ENCODE results near the gene EMILIN3. TPM values are rescaled to one million over a fixed set of nuclear protein-coding genes. Genes with fewer than 3 reads are reported as not detected.

EMILIN3 gene
- total and polyA plus RNA-seq, 2 experiments from 2014 or later: 2.8 to 9.5 TPM

DNA sequence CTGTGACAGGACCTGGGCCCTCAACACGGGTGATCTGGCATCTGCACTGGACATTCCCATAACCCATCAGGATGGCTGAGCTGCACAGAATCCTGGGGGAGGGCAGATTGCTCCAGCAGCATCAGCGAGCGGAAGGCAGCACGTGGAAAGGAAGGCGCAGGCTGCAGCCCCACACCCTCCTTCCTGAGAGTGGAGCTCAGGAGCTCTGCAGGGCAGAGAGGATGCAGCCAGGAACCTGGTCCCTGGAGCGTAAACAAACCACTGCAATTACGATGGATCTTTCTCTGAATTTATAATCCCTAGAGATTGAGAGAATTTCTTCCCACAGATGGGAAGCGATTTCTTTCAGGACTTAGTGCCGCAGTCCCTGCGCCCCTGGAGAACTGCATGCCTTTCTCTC, 39.7 kb upstream of the EMILIN3 start:
- no peak overlapping the region for H3K27ac ChIP-seq
- no peaks in the 10 kb centered on the region for H3K9me3 ChIP-seq (ENCODE audit: low read depth)
- no peak overlapping the region for H3K4me3 ChIP-seq
- no peak overlapping the region for H2AFZ ChIP-seq
- H3K9me2 ChIP-seq (replicated peaks; ENCODE audit: insufficient read depth): no peaks in the 10 kb centered on the region
- WGBS (ENCODE audit: low lambda C conversion rate, missing lambda C conversion rate): 72% methylated on average over 10 of the region's 10 CpGs
- H3K4me1 ChIP-seq (ENCODE audit: insufficient read depth): no peaks in the 10 kb centered on the region
- no peaks in the 10 kb centered on the region for H3K79me2 ChIP-seq
- H3K36me3 ChIP-seq (replicated peaks; ENCODE audit: insufficient read depth, low read depth): no peaks in the 10 kb centered on the region
- H3K27me3 ChIP-seq: no peaks in the 10 kb centered on the region
- no peak for TF ChIP-seq CTCF (IDR thresholded peaks at IDR 0.05; ENCODE audit: poor library complexity)
- no peak for TF ChIP-seq EZH2phosphoT487 (IDR thresholded peaks at IDR 0.05; ENCODE audit: low read depth, severe bottlenecking, unreplicated experiment)
- no peak for TF ChIP-seq EZH2 (IDR thresholded peaks at IDR 0.05; ENCODE audit: borderline replicate concordance)
- DNase-seq (ENCODE audit: low spot score): no peak
- H3K4me2 ChIP-seq: no peak overlapping the region
- no peaks in the 10 kb centered on the region for H4K20me1 ChIP-seq (ENCODE audit: insufficient read depth, poor library complexity, severe bottlenecking)

DNA sequence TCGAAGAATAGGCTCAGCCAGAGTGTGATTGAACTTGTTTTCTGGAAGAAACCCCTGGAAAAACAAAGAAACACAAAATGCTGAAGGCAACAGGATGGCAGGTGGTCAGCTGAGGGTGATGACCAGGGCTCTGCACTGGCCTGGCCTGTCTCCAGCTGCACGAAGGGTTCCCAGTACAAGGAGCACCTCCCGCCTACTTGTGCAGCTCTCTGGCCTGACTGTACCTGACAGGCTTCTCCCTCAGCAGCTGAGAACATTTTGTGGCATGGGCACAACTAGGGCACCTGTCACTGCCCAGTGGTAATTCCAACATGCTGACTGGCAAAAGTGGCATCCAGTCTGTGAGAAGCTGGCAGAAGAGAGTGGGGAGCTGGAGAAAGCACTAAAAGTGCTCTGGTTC, 38.8 kb upstream of the EMILIN3 start:
- Histone ChIP-seq H3K27ac (no peak overlapping the region), H3K9me2 (replicated peaks; ENCODE audit: insufficient read depth) (no peaks in the 10 kb centered on the region), H3K36me3 (replicated peaks; ENCODE audit: insufficient read depth, low read depth) (no peaks in the 10 kb centered on the region), H2AFZ (no peak overlapping the region), H3K4me2 (no peak overlapping the region), H3K4me3 (no peak overlapping the region), H3K27me3 (no peaks in the 10 kb centered on the region), H3K79me2 (no peaks in the 10 kb centered on the region), H3K9me3 (ENCODE audit: low read depth) (no peaks in the 10 kb centered on the region), H4K20me1 (ENCODE audit: insufficient read depth, poor library complexity, severe bottlenecking) (no peaks in the 10 kb centered on the region), H3K4me1 (ENCODE audit: insufficient read depth) (no peaks in the 10 kb centered on the region)
- DNase-seq (ENCODE audit: low spot score): no peak
- TF ChIP-seq EZH2 (IDR thresholded peaks at IDR 0.05; ENCODE audit: borderline replicate concordance) (no peak), EZH2phosphoT487 (IDR thresholded peaks at IDR 0.05; ENCODE audit: low read depth, severe bottlenecking, unreplicated experiment) (no peak), CTCF (IDR thresholded peaks at IDR 0.05; ENCODE audit: poor library complexity) (no peak)
- WGBS (ENCODE audit: low lambda C conversion rate, missing lambda C conversion rate): 98% methylated on average over 3 of the region's 3 CpGs

GRCh38 chr20:41403604-41404003, 37.0 kb upstream of the EMILIN3 start:
- H3K27ac ChIP-seq: no peak overlapping the region
- no peak for DNase-seq (ENCODE audit: low spot score)
- H3K4me2 ChIP-seq: no peak overlapping the region
- WGBS (ENCODE audit: low lambda C conversion rate, missing lambda C conversion rate): 95% methylated on average over 12 of the region's 12 CpGs
- H3K4me3 ChIP-seq: no peak overlapping the region
- H3K36me3 ChIP-seq (replicated peaks; ENCODE audit: insufficient read depth, low read depth): no peaks in the 10 kb centered on the region
- no peaks in the 10 kb centered on the region for H3K9me3 ChIP-seq (ENCODE audit: low read depth)
- H3K79me2 ChIP-seq: no peaks in the 10 kb centered on the region
- H2AFZ ChIP-seq: no peak overlapping the region
- no peak for TF ChIP-seq EZH2 (IDR thresholded peaks at IDR 0.05; ENCODE audit: borderline replicate concordance)
- TF ChIP-seq CTCF (IDR thresholded peaks at IDR 0.05; ENCODE audit: poor library complexity): no peak
- no peak for TF ChIP-seq EZH2phosphoT487 (IDR thresholded peaks at IDR 0.05; ENCODE audit: low read depth, severe bottlenecking, unreplicated experiment)
- no peaks in the 10 kb centered on the region for H3K4me1 ChIP-seq (ENCODE audit: insufficient read depth)
- H3K9me2 ChIP-seq (replicated peaks; ENCODE audit: insufficient read depth): no peaks in the 10 kb centered on the region
- H4K20me1 ChIP-seq (ENCODE audit: insufficient read depth, poor library complexity, severe bottlenecking): no peaks in the 10 kb centered on the region
- H3K27me3 ChIP-seq: no peaks in the 10 kb centered on the region

DNA sequence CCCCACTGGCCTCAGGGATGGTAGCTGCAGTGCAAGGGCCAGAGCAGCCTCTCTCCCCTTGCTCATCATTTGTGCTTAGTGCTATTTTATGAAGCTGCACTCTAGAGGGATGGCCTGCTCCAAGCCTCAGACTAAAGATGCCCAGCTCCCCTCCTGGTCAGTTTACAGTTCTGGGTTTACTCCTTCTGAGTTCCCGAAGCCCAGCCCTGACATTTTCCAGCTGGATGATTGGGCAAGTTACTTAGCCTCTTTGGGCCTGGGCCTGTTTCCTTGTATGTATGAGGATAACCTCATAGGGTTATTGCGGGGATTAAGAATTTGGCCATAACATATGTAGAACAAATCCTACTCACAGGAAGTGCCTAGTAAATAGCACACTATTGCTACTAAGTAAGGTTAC, 31.8 kb upstream of the EMILIN3 start:
- no peak for TF ChIP-seq EZH2phosphoT487 (IDR thresholded peaks at IDR 0.05; ENCODE audit: low read depth, severe bottlenecking, unreplicated experiment)
- no peak for TF ChIP-seq EZH2 (IDR thresholded peaks at IDR 0.05; ENCODE audit: borderline replicate concordance)
- TF ChIP-seq CTCF (IDR thresholded peaks at IDR 0.05; ENCODE audit: poor library complexity): no peak
- no peak overlapping the region for H3K27ac ChIP-seq
- no peak overlapping the region for H3K4me3 ChIP-seq
- no peaks in the 10 kb centered on the region for H3K27me3 ChIP-seq
- H3K79me2 ChIP-seq: no peaks in the 10 kb centered on the region
- H2AFZ ChIP-seq: no peak overlapping the region
- H3K36me3 ChIP-seq (replicated peaks; ENCODE audit: insufficient read depth, low read depth): no peaks in the 10 kb centered on the region
- no peaks in the 10 kb centered on the region for H4K20me1 ChIP-seq (ENCODE audit: insufficient read depth, poor library complexity, severe bottlenecking)
- no peaks in the 10 kb centered on the region for H3K9me3 ChIP-seq (ENCODE audit: low read depth)
- peak; percentile 57 for DNase-seq (ENCODE audit: low spot score)
- H3K9me2 ChIP-seq (replicated peaks; ENCODE audit: insufficient read depth): no peaks in the 10 kb centered on the region
- H3K4me2 ChIP-seq: no peak overlapping the region
- H3K4me1 ChIP-seq (ENCODE audit: insufficient read depth): no peaks in the 10 kb centered on the region
- 59% methylated on average over 2 of the region's 2 CpGs for WGBS (ENCODE audit: low lambda C conversion rate, missing lambda C conversion rate)
